PC-3 (cell line): Measurements from ENCODE around the gene SDK1. TPM values are rescaled to one million over a fixed set of nuclear protein-coding genes. Genes with fewer than 3 reads are reported as not detected.

Source experiments
- ATAC-seq: fragments of 200-7000 bp; cut with Tn5 transposase; 2 replicates; pipeline ENCODE4 v1.9.1; 2020; ENCODE audit warnings: mild to moderate bottlenecking, moderate library complexity
- BruUV-seq: library from RNA; stranded (reverse); fragments of 400-500 nt; replicated peaks from 2 replicates; lab custom pipeline; 2021; lab: Mats Ljungman, UMichigan
- CTCF ChIA-PET: fragments of 300-600 bp; sonication (Branson Sonifier 250); formaldehyde crosslinking; loops from one replicate; lab custom pipeline; 2022; ENCODE audit warnings: antibody characterized with exemption; lab: Charles Lee
- POLR2A ChIA-PET: fragments of 300-600 bp; sonication (Branson Sonifier 250); formaldehyde crosslinking; loops from one replicate; lab custom pipeline; 2022; ENCODE audit warnings: antibody characterized with exemption; ENCODE audit not compliant: unreplicated experiment; lab: Charles Lee
- DNase-seq: peaks from one replicate; pipeline ENCODE4 v3.0.0-alpha.2; 2015
- H2AFZ ChIP-seq: fragments of 300-600 bp; sonication (generic); 2 replicates; pipeline ENCODE4 v1.6.0; 2016; ENCODE audit warnings: antibody characterized with exemption, low read length
- H3F3A ChIP-seq: fragments of 300-600 bp; sonication (generic); one replicate; pipeline ENCODE4 v1.6.0; 2017; ENCODE audit warnings: antibody characterized with exemption, low read length, control low read depth, mild to moderate bottlenecking; ENCODE audit not compliant: unreplicated experiment
- H3K27ac ChIP-seq: fragments of 300-600 bp; sonication (generic); 2 replicates; pipeline ENCODE4 v1.5.1; 2016; ENCODE audit warnings: mild to moderate bottlenecking, low read length
- H3K27me3 ChIP-seq: fragments of 300-600 bp; sonication (generic); 2 replicates; pipeline ENCODE4 v1.6.1; 2016; ENCODE audit warnings: low read length, mixed read lengths
- H3K36me3 ChIP-seq: fragments of 300-600 bp; sonication (generic); 2 replicates; pipeline ENCODE4 v1.6.1; 2016; ENCODE audit warnings: low read depth, mixed run types, low read length, mixed read lengths
- H3K4me1 ChIP-seq: fragments of 300-600 bp; sonication (generic); 2 replicates; pipeline ENCODE4 v1.5.1; 2016; ENCODE audit warnings: low read length; ENCODE audit not compliant: insufficient read depth
- H3K4me2 ChIP-seq: fragments of 300-600 bp; sonication (generic); 2 replicates; pipeline ENCODE4 v1.6.0; 2016; ENCODE audit warnings: low read length
- H3K4me3 ChIP-seq: fragments of 300-600 bp; sonication (generic); 2 replicates; pipeline ENCODE4 v1.5.1; 2016; ENCODE audit warnings: mild to moderate bottlenecking, low read length, mixed read lengths
- H3K79me2 ChIP-seq: fragments of 300-600 bp; sonication (generic); 2 replicates; pipeline ENCODE4 v1.6.1; 2017; ENCODE audit warnings: low read length, mixed read lengths
- H3K9ac ChIP-seq: fragments of 300-600 bp; sonication (generic); 2 replicates; pipeline ENCODE4 v1.6.0; 2016; ENCODE audit warnings: mild to moderate bottlenecking, low read length
- H3K9me2 ChIP-seq: fragments of 300-600 bp; sonication (generic); replicated peaks from 2 replicates; pipeline ENCODE4 v1.6.1; 2016; ENCODE audit warnings: mixed run types, low read length, mixed read lengths
- H3K9me3 ChIP-seq: fragments of 300-600 bp; sonication (generic); 2 replicates; pipeline ENCODE4 v1.6.1; 2016; ENCODE audit warnings: low read length, mixed read lengths
- H4K20me1 ChIP-seq: fragments of 300-600 bp; sonication (generic); 2 replicates; pipeline ENCODE4 v1.6.1; 2016; ENCODE audit warnings: low read length, mixed read lengths
- EZH2 ChIP-seq: fragments of 300-600 bp; sonication (generic); IDR thresholded peaks from one replicate; pipeline ENCODE4 v1.6.1; 2017; ENCODE audit warnings: antibody characterized with exemption, mild to moderate bottlenecking, low read length; ENCODE audit not compliant: unreplicated experiment
- EZH2phosphoT487 ChIP-seq: fragments of 300-600 bp; sonication (generic); IDR thresholded peaks from 2 replicates; pipeline ENCODE4 v1.6.1; 2018; ENCODE audit warnings: mild to moderate bottlenecking, antibody characterized with exemption, low read length, borderline replicate concordance
- intact Hi-C: fragments of 100-400 bp; cut with micrococcal nuclease; formaldehyde crosslinking; loops from 2 replicates; pipeline ENCODE4 v1.9.0; 2023
- total RNA-seq: library from RNA; depleted of rRNA; stranded (reverse); fragments of >200 nt; gene quantifications from 2 replicates; pipeline ENCODE4 v1.2.3, GENCODE V29; 2014
- TF ChIP-seq, protein P1 (sequence below): fragments of 300-600 bp; sonication (generic); conservative IDR thresholded peaks from 2 replicates; pipeline ENCODE4 v1.5.1; 2017; ENCODE audit warnings: antibody characterized with exemption, low read depth, mild to moderate bottlenecking, low read length

SDK1 gene
- total RNA-seq, 1 experiment from 2014 or later, result 2.8 TPM

DNA sequence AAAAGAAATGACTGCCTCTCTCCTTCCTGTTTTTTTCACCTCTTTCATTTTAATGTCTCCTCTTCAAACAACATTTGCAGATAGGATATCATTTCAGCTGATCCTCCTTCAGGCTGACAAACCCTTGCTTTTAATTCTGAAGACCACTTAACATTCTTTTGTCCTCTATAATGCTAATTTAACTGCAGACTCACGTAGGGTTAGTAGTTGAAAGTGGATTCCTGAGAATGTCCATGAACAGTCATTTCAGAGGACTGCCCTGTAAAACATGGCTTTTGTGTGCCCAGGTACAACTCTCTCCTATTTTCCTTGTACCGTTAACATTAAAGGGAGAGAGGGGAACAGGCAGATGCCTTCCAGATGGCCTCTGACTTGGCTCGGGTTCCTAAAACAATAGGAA lies 524.4 kb downstream of the SDK1 start:
- no peak overlapping the region for H2AFZ ChIP-seq
- no peaks in the 10 kb centered on the region for H3K4me1 ChIP-seq
- no peaks in the 10 kb centered on the region for H3K79me2 ChIP-seq
- no peaks in the 10 kb centered on the region for H3K36me3 ChIP-seq
- H3K4me3 ChIP-seq, result no peak overlapping the region
- no peaks in the 10 kb centered on the region for H3K9me3 ChIP-seq
- no peak overlapping the region for H3K4me2 ChIP-seq
- H3F3A ChIP-seq, result no peaks in the 10 kb centered on the region
- H3K9ac ChIP-seq, result no peak overlapping the region
- H4K20me1 ChIP-seq, result no peaks in the 10 kb centered on the region
- no peak overlapping the region for H3K27ac ChIP-seq
- BruUV-seq, result no TSS peak
- ChIA-PET CTCF (no interaction called here), POLR2A (no interaction called here)
- DNase-seq, result no peak
- H3K27me3 ChIP-seq, result no peaks in the 10 kb centered on the region
- ATAC-seq, result no peak
- no peaks in the 10 kb centered on the region for H3K9me2 ChIP-seq
- TF ChIP-seq EZH2phosphoT487 (no peak), EZH2 (no peak)
- TF ChIP-seq, protein P1, sequence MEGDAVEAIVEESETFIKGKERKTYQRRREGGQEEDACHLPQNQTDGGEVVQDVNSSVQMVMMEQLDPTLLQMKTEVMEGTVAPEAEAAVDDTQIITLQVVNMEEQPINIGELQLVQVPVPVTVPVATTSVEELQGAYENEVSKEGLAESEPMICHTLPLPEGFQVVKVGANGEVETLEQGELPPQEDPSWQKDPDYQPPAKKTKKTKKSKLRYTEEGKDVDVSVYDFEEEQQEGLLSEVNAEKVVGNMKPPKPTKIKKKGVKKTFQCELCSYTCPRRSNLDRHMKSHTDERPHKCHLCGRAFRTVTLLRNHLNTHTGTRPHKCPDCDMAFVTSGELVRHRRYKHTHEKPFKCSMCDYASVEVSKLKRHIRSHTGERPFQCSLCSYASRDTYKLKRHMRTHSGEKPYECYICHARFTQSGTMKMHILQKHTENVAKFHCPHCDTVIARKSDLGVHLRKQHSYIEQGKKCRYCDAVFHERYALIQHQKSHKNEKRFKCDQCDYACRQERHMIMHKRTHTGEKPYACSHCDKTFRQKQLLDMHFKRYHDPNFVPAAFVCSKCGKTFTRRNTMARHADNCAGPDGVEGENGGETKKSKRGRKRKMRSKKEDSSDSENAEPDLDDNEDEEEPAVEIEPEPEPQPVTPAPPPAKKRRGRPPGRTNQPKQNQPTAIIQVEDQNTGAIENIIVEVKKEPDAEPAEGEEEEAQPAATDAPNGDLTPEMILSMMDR, result no peak
- intact Hi-C loops, result no loop called here

DNA sequence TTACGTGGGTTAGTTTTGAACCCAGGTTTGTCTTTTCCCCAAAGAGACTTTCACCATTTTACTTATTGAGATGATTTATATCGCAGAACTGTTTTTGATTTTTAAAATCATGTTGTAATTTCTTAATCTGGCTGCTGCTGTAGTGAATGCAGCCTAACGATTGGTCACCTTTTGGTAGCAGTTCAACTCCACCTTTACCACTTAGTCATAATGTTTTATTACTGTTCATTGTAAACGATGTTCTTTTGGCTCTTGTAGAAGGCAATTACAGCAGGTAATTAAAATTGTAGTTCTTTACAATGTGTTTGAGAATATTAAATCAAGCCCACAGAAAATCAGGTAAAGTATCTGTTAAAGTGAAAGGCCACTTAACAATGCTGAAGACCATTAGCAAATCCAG lies 531.1 kb downstream of the SDK1 start:
- POLR2A ChIA-PET, result no interaction called here
- peak; percentile 4 for DNase-seq
- H2AFZ ChIP-seq, result no peak overlapping the region
- intact Hi-C loops, result loop anchor here (5.0 kb wide), 1 partner anchor 70 kb away; no protein-coding TSS in a partner anchor
- H3K4me2 ChIP-seq, result no peak overlapping the region
- no peaks in the 10 kb centered on the region for H3F3A ChIP-seq
- no peaks in the 10 kb centered on the region for H3K9me3 ChIP-seq
- H4K20me1 ChIP-seq, result no peaks in the 10 kb centered on the region
- CTCF ChIA-PET, result no interaction called here
- TF ChIP-seq EZH2phosphoT487, result no peak
- TF ChIP-seq, protein P1, result no peak
- TF ChIP-seq EZH2, result no peak
- peak; percentile 16; the same call in 1 of the 2 replicates for ATAC-seq
- H3K27ac ChIP-seq, result no peak overlapping the region
- H3K27me3 ChIP-seq, result no peaks in the 10 kb centered on the region
- BruUV-seq, result no TSS peak
- no peak overlapping the region for H3K4me3 ChIP-seq
- peaks cover 20% of the 10 kb centered on the region for H3K4me1 ChIP-seq
- no peak overlapping the region for H3K9ac ChIP-seq
- no peaks in the 10 kb centered on the region for H3K36me3 ChIP-seq
- H3K9me2 ChIP-seq, result no peaks in the 10 kb centered on the region
- no peaks in the 10 kb centered on the region for H3K79me2 ChIP-seq

- POLR2A ChIA-PET, result no interaction called here
- Histone ChIP-seq H3K9me3 (no peaks in the 10 kb centered on the region), H4K20me1 (no peaks in the 10 kb centered on the region), H3K27me3 (no peaks in the 10 kb centered on the region), H3K79me2 (no peaks in the 10 kb centered on the region), H3K4me1 (peaks cover 27% of the 10 kb centered on the region), H2AFZ (no peak overlapping the region), H3K9ac (no peak overlapping the region), H3K4me2 (peak overlapping the region; percentile 43), H3K36me3 (no peaks in the 10 kb centered on the region), H3K27ac (peak overlapping the region; percentile 19; the same call in 1 of the 2 replicates), H3K4me3 (no peak overlapping the region), H3K9me2 (no peaks in the 10 kb centered on the region), H3F3A (no peaks in the 10 kb centered on the region)
- CTCF ChIA-PET, result no interaction called here
- ATAC-seq, result peak; percentile 82
- TF ChIP-seq, protein P1, result no peak
- TF ChIP-seq EZH2phosphoT487, result no peak
- no peak for TF ChIP-seq EZH2
- no TSS peak for BruUV-seq
- intact Hi-C loops, result no loop called here
- DNase-seq, result peak; percentile 66
Measured at GRCh38 chr7:3835109-3835508, 534.1 kb downstream of the SDK1 start.
